Astrocyte of the spinal cord (primary cell): Measurements from ENCODE around the gene MXD3.
A peak's percentile ranks its signal among the peaks of the same experiment; 100 is the strongest.

Experiments
- DNase-seq: peaks from one replicate; pipeline ENCODE4 v3.0.0; 2011; ENCODE audit warnings: low read depth, low spot score
- H3K4me3 ChIP-seq: 2 replicates; pipeline ENCODE4 v1.5.1; 2011; ENCODE audit warnings: low read depth, mild to moderate bottlenecking, low read length, moderate library complexity
- CTCF ChIP-seq: IDR thresholded peaks from 2 replicates; pipeline ENCODE4 v1.5.1; 2012; ENCODE audit warnings: low read depth, mild to moderate bottlenecking, low read length, inconsistent platforms
- in situ Hi-C: cut with HindIII; loops from 2 replicates; pipeline ENCODE4 v1.10.0; 2017; ENCODE audit warnings: low sequenced_read_pairs

Gene MXD3

GRCh38 chr5:177332031-177332895 lies 20.6 kb upstream of the MXD3 start:
- in situ Hi-C loops: no loop called here
- DNase-seq: no peak
- H3K4me3 ChIP-seq: no peak overlapping the region
- TF ChIP-seq CTCF: no peak

GRCh38 chr5:177330991-177331842 lies 19.5 kb upstream of the MXD3 start:
- in situ Hi-C loops: no loop called here
- TF ChIP-seq CTCF: no peak
- DNase-seq: no peak
- H3K4me3 ChIP-seq: no peak overlapping the region

GRCh38 chr5:177329883-177330282 lies 18.2 kb upstream of the MXD3 start:
- DNase-seq: no peak
- no peak for TF ChIP-seq CTCF
- H3K4me3 ChIP-seq: no peak overlapping the region
- in situ Hi-C loops: no loop called here

GRCh38 chr5:177328545-177329231 lies 17.0 kb upstream of the MXD3 start:
- no peak for TF ChIP-seq CTCF
- DNase-seq: no peak
- in situ Hi-C loops: no loop called here
- H3K4me3 ChIP-seq: no peak overlapping the region

- peak; percentile 81 for DNase-seq
- in situ Hi-C loops: no loop called here
- no peak overlapping the region for H3K4me3 ChIP-seq
- TF ChIP-seq CTCF: peak; percentile 25
These were observed 16.1 kb upstream of the MXD3 start for GRCh38 chr5:177327539-177328522.
